Sigmoid colon (tissue), 7 donors: ENCODE results near the gene OXLD1. TPM values are rescaled to one million over a fixed set of nuclear protein-coding genes. Genes with fewer than 3 reads are reported as not detected.

Experiments used
- DNase-seq: peaks from one replicate; pipeline ENCODE4 v3.0.0-alpha.2; 2019
- H3K27ac ChIP-seq, 4 donors: fragments of 200-600 bp; sonication (generic); one replicate each; pipeline ENCODE4 v1.5.1; 2016 to 2019; ENCODE audit warnings: mild to moderate bottlenecking in 1 of 4
- H3K27me3 ChIP-seq, 3 donors: fragments of 200-600 bp; sonication (generic); one replicate each; pipeline ENCODE4 v1.5.1; 2019; ENCODE audit warnings: mild to moderate bottlenecking in 1 of 3
- H3K36me3 ChIP-seq, 4 donors: fragments of 200-600 bp; sonication (generic); one replicate each; pipeline ENCODE4 v1.5.1; 2016 to 2019
- H3K4me1 ChIP-seq, 4 donors: fragments of 200-600 bp; sonication (generic); one replicate each; pipeline ENCODE4 v1.5.1; 2017 to 2019
- H3K4me3 ChIP-seq, 4 donors: fragments of 200-600 bp; sonication (generic); one replicate each; pipeline ENCODE4 v1.5.1; 2017 to 2019; ENCODE audit warnings: mild to moderate bottlenecking in 2 of 4, moderate library complexity in 1 of 4
- H3K9me3 ChIP-seq, 4 donors: fragments of 200-600 bp in 3 of 4; sonication (generic) in 3 of 4; one replicate each; pipeline versions ENCODE4 v1.5.1 to v1.6.1; 2013 to 2019
- EP300 ChIP-seq, 4 donors: sonication (generic); formaldehyde crosslinking; IDR thresholded peaks; one replicate each; pipeline ENCODE4 v1.6.1; 2017; ENCODE audit warnings: antibody characterized with exemption in 4 of 4
- POLR2A ChIP-seq, 2 donors: fragments of 450-650 bp; IDR thresholded peaks; one replicate each; pipeline ENCODE4 v1.6.1; 2016; ENCODE audit warnings: antibody characterized with exemption in 2 of 2, mild to moderate bottlenecking in 2 of 2, moderate library complexity in 2 of 2
- POLR2AphosphoS5 ChIP-seq, 4 donors: sonication (generic); formaldehyde crosslinking; IDR thresholded peaks; one replicate each; pipeline ENCODE4 v1.6.1; 2017; ENCODE audit warnings: antibody characterized with exemption in 4 of 4
- WGBS, 2 donors: extraction: QIAGEN DNeasy Blood & Tissue Kit; methylation state at CpG; one replicate each; pipeline ENCODE4 v1.1.7; 2013; 5-methylcytosine and 5-hydroxymethylcytosine counted together
- intact Hi-C: fragments of 100-400 bp; cut with DNase I; formaldehyde crosslinking; loops from one replicate; pipeline ENCODE4 v1.15.1; 2023
- polyA plus RNA-seq, 3 donors: library from polyadenylated mRNA; stranded (reverse); fragments of 200-250 nt; gene quantifications; one replicate each; pipeline ENCODE4 v1.2.3, GENCODE V29; 2013
- total RNA-seq, 4 donors: library from RNA; depleted of rRNA; stranded (reverse); fragments of >200 nt; gene quantifications; one replicate each; pipeline ENCODE4 v1.1.0, GENCODE V29; 2016
- TF ChIP-seq, protein P1 (sequence below), 4 experiments: fragments of 450-650 bp in 3 of 4; fragments of 200-600 bp in 1 of 4; IDR thresholded peaks; one replicate each; pipeline ENCODE4 v1.5.1; 2016 to 2019; ENCODE audit warnings: antibody characterized with exemption in 4 of 4, mild to moderate bottlenecking in 3 of 4, moderate library complexity in 2 of 4
- donor health status: healthy with polysubstance abuse.
- donor health status: Bipolar disorder and iron deficiency.
- donor health status: healthy.

OXLD1 gene
- total and polyA plus RNA-seq, 7 donors: 14.4 to 57.5 (median 36.2) TPM

- 95 to 96% methylated on average over 18 of the region's 18 CpGs for WGBS, 2 donors
- no peaks in the 10 kb centered on the region for H3K27me3 ChIP-seq
- intact Hi-C loops: no loop called here
- no peak overlapping the region for H3K27ac ChIP-seq
- no peaks in the 10 kb centered on the region for H3K4me1 ChIP-seq
- TF ChIP-seq EP300 (IDR thresholded peaks at IDR 0.05): no peak
- TF ChIP-seq, protein P1, sequence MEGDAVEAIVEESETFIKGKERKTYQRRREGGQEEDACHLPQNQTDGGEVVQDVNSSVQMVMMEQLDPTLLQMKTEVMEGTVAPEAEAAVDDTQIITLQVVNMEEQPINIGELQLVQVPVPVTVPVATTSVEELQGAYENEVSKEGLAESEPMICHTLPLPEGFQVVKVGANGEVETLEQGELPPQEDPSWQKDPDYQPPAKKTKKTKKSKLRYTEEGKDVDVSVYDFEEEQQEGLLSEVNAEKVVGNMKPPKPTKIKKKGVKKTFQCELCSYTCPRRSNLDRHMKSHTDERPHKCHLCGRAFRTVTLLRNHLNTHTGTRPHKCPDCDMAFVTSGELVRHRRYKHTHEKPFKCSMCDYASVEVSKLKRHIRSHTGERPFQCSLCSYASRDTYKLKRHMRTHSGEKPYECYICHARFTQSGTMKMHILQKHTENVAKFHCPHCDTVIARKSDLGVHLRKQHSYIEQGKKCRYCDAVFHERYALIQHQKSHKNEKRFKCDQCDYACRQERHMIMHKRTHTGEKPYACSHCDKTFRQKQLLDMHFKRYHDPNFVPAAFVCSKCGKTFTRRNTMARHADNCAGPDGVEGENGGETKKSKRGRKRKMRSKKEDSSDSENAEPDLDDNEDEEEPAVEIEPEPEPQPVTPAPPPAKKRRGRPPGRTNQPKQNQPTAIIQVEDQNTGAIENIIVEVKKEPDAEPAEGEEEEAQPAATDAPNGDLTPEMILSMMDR (IDR thresholded peaks at IDR 0.05): no peak
- no peak for TF ChIP-seq POLR2AphosphoS5 (IDR thresholded peaks at IDR 0.05)
- no peak for TF ChIP-seq POLR2A (IDR thresholded peaks at IDR 0.05)
- H3K36me3 ChIP-seq: peaks cover 47 to 100% (median 93%) of the 10 kb centered on the region in 4 donors
- no peak for DNase-seq
- H3K9me3 ChIP-seq: no peaks in the 10 kb centered on the region
- H3K4me3 ChIP-seq: no peak overlapping the region
These were observed 24.8 kb upstream of the OXLD1 start for GRCh38 chr17:81691196-81691595.

GRCh38 chr17:81690549-81690948 is 24.1 kb upstream of the OXLD1 start:
- Histone ChIP-seq H3K4me3 (no peak overlapping the region), H3K4me1 (peaks cover 0 to 6% (median 3%) of the 10 kb centered on the region in 4 donors), H3K27ac (no peak overlapping the region), H3K27me3 (no peaks in the 10 kb centered on the region), H3K36me3 (peaks cover 41 to 96% (median 89%) of the 10 kb centered on the region in 4 donors), H3K9me3 (no peaks in the 10 kb centered on the region)
- DNase-seq: no peak
- WGBS, 2 donors: 92 to 93% methylated on average over 17 of the region's 17 CpGs
- intact Hi-C loops: no loop called here
- TF ChIP-seq, protein P1 (IDR thresholded peaks at IDR 0.05): no peak
- TF ChIP-seq EP300 (IDR thresholded peaks at IDR 0.05): no peak
- no peak for TF ChIP-seq POLR2A (IDR thresholded peaks at IDR 0.05)
- TF ChIP-seq POLR2AphosphoS5 (IDR thresholded peaks at IDR 0.05): no peak

- H3K27me3 ChIP-seq: no peaks in the 10 kb centered on the region
- H3K4me3 ChIP-seq: no peak overlapping the region
- peaks cover 0 to 11% (median 8%) of the 10 kb centered on the region in 4 donors for H3K4me1 ChIP-seq
- TF ChIP-seq POLR2AphosphoS5 (IDR thresholded peaks at IDR 0.05) (no peak), EP300 (IDR thresholded peaks at IDR 0.05) (no peak), POLR2A (IDR thresholded peaks at IDR 0.05) (no peak)
- TF ChIP-seq, protein P1 (IDR thresholded peaks at IDR 0.05): no peak
- H3K36me3 ChIP-seq: peaks cover 37 to 91% (median 84%) of the 10 kb centered on the region in 4 donors
- no peak overlapping the region for H3K27ac ChIP-seq
- no peaks in the 10 kb centered on the region for H3K9me3 ChIP-seq
- WGBS, 2 donors: 93 to 94% methylated on average over 18 of the region's 18 CpGs
- intact Hi-C loops: no loop called here
- no peak for DNase-seq
These were observed 23.7 kb upstream of the OXLD1 start for GRCh38 chr17:81690066-81690465.

DNA sequence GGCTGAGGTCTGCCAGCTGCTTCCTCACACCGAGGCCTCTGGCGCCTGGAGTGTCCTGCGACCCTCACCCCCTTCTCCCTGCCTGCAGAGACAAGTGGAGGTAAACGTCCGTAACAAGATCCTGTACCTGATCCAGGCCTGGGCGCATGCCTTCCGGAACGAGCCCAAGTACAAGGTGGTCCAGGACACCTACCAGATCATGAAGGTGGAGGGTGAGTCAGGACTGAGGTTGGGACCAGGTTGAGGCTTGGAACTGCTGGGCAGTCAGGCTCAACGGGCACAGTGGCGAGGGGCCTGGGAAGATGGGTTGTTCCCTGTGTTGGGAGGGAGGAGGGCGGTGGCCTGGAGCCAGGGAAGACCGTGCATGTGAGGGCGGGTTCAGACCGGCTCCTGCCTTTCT is 22.2 kb upstream of the OXLD1 start:
- Histone ChIP-seq H3K27me3 (no peaks in the 10 kb centered on the region), H3K4me1 (peaks cover 0 to 18% (median 16%) of the 10 kb centered on the region in 4 donors), H3K4me3 (no peak overlapping the region), H3K36me3 (peaks cover 27 to 76% (median 73%) of the 10 kb centered on the region in 4 donors), H3K9me3 (no peaks in the 10 kb centered on the region), H3K27ac (no peak overlapping the region)
- intact Hi-C loops: no loop called here
- TF ChIP-seq POLR2A (IDR thresholded peaks at IDR 0.05) (no peak), EP300 (IDR thresholded peaks at IDR 0.05) (no peak), POLR2AphosphoS5 (IDR thresholded peaks at IDR 0.05) (no peak)
- TF ChIP-seq, protein P1 (IDR thresholded peaks at IDR 0.05): no peak
- WGBS, 2 donors: 92 to 95% methylated on average over 14 of the region's 14 CpGs
- no peak for DNase-seq
